ENCODE measurements around the gene PLA2G3.

Gene PLA2G3

GRCh38 chr22:31085928-31086327 lies 54.4 kb downstream of the PLA2G3 start:
- no peak for DNase-seq (ENCODE audit: low spot score)

- peak; percentile 48 for DNase-seq (ENCODE audit: low spot score)
These were observed 54.8 kb downstream of the PLA2G3 start for GRCh38 chr22:31085493-31085824.

- peak; percentile 97 for DNase-seq (ENCODE audit: low spot score)
These were observed 55.4 kb downstream of the PLA2G3 start for GRCh38 chr22:31084811-31085492.

Data from GM03348 (cell line).